ENCODE results near the gene PMS2.
"Not testable (repeated sequence)": the region's sequence is repeated elsewhere in the genome, so short reads cannot be mapped to it uniquely, and the experiment has no call there.

The PMS2 gene

DNA sequence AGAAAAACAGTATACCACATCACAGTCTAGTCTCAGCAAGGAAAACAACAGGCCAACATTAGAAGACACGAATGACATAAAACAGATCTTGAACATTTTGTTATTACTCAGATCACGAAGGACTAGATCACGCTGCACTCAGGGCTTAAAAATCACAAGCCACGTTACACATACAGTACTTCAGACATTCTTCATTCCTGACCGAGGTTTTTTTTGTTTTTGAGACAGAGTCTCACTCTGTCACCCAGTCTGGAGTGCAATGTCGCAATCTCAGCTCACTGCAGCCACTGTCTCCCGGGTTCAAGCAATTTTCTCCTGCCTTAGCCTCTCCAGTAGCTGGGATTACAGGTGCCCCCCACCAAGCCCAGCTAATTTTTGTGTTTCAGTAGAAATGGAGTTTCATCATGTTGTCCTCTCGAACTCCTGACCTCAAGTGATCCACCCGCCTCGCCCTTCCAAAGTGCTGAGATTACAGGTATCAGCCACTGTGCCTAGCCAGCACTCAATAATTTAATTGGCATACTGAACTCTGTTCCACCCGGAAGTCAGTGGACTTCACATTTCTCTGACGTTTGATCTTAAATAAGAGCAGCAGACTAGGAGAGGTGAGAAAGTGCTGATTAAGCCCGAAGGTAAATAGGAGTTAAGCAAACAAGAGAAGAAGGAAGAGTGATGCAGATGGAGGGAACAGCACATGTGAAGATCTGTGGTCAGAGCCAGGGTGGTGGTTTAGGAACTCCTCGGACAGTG lies 3.7 kb upstream of the PMS2 start:
- Histone ChIP-seq H3K4me3 (ENCODE audit: low read length) (no peak overlapping the region), H3K9me3 (ENCODE audit: control insufficient read depth, insufficient read depth, low read length) (no peaks in the 10 kb centered on the region), H3K4me1 (ENCODE audit: control insufficient read depth, insufficient read depth, low read length) (no peaks in the 10 kb centered on the region), H3K27ac (ENCODE audit: low read length) (no peak overlapping the region), H3K36me3 (ENCODE audit: control insufficient read depth, insufficient read depth, low read length) (peaks cover 21% of the 10 kb centered on the region), H3K27me3 (ENCODE audit: control insufficient read depth, insufficient read depth, low read length) (no peaks in the 10 kb centered on the region)
- no peak for DNase-seq (ENCODE audit: low read depth, low spot score)
- no CpG with 5 or more reads among the region's 14 CpGs for WGBS (ENCODE audit: insufficient coverage, insufficient read length)

- peaks cover 15% of the 10 kb centered on the region; the same call in 1 of the 2 replicates for H3K36me3 ChIP-seq (ENCODE audit: control insufficient read depth, insufficient read depth, low read length)
- no peaks in the 10 kb centered on the region for H3K9me3 ChIP-seq (ENCODE audit: control insufficient read depth, insufficient read depth, low read length)
- DNase-seq (ENCODE audit: low read depth, low spot score) = no peak
- WGBS (ENCODE audit: insufficient coverage, insufficient read length) = no CpG with 5 or more reads among the region's 2 CpGs
- H3K4me1 ChIP-seq (ENCODE audit: control insufficient read depth, insufficient read depth, low read length) = no peaks in the 10 kb centered on the region
- no peak overlapping the region for H3K27ac ChIP-seq (ENCODE audit: low read length)
- no peaks in the 10 kb centered on the region for H3K27me3 ChIP-seq (ENCODE audit: control insufficient read depth, insufficient read depth, low read length)
- no peak overlapping the region for H3K4me3 ChIP-seq (ENCODE audit: low read length)
These were observed 2.7 kb upstream of the PMS2 start for GRCh38 chr7:6011541-6011940.

DNA sequence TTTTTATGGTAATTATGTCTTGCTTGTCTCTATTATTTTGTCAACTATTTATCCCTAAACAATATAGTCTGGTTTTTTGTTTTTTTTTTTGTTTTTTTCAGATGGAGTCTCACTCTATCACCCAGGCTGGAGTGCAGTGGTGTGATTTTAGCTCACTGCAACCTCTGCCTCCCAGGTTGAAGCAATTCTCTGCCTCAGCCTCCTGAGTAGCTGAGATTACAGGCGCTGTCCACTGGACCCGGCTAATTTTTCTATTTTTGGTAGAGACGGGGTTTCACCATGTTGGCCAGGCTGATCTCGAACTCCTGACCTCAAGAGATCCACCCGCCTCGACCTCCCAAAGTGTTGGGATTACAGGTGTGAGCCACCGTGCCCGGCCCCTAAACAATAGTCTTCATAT lies 1.5 kb upstream of the PMS2 start:
- H3K4me1 ChIP-seq (ENCODE audit: control insufficient read depth, insufficient read depth, low read length); DNase-seq (ENCODE audit: low read depth, low spot score); H3K9me3 ChIP-seq (ENCODE audit: control insufficient read depth, insufficient read depth, low read length); H3K4me3 ChIP-seq (ENCODE audit: low read length); H3K27ac ChIP-seq (ENCODE audit: low read length); H3K27me3 ChIP-seq (ENCODE audit: control insufficient read depth, insufficient read depth, low read length): not testable (repeated sequence)
- WGBS (ENCODE audit: insufficient coverage, insufficient read length) = no CpG with 5 or more reads among the region's 8 CpGs
- peaks cover 11% of the 10 kb centered on the region; the same call in 1 of the 2 replicates for H3K36me3 ChIP-seq (ENCODE audit: control insufficient read depth, insufficient read depth, low read length)

- WGBS (ENCODE audit: insufficient coverage, insufficient read length) = no CpG with 5 or more reads among the region's 27 CpGs
- H3K27ac ChIP-seq (ENCODE audit: low read length); DNase-seq (ENCODE audit: low read depth, low spot score); H3K4me1 ChIP-seq (ENCODE audit: control insufficient read depth, insufficient read depth, low read length); H3K9me3 ChIP-seq (ENCODE audit: control insufficient read depth, insufficient read depth, low read length); H3K36me3 ChIP-seq (ENCODE audit: control insufficient read depth, insufficient read depth, low read length); H3K27me3 ChIP-seq (ENCODE audit: control insufficient read depth, insufficient read depth, low read length): not testable (repeated sequence)
- H3K4me3 ChIP-seq (ENCODE audit: low read length) = peak overlapping the region; percentile 87; the same call in 1 of the 2 replicates
These were observed 836 bp downstream of the PMS2 start for GRCh38 chr7:6007835-6008590.

GRCh38 chr7:6007386-6007785 lies 1.5 kb downstream of the PMS2 start:
- no peaks in the 10 kb centered on the region for H3K27me3 ChIP-seq (ENCODE audit: control insufficient read depth, insufficient read depth, low read length)
- DNase-seq (ENCODE audit: low read depth, low spot score) = no peak
- no peaks in the 10 kb centered on the region for H3K9me3 ChIP-seq (ENCODE audit: control insufficient read depth, insufficient read depth, low read length)
- no peaks in the 10 kb centered on the region; the same call in 1 of the 2 replicates for H3K36me3 ChIP-seq (ENCODE audit: control insufficient read depth, insufficient read depth, low read length)
- H3K27ac ChIP-seq (ENCODE audit: low read length) = no peak overlapping the region
- H3K4me3 ChIP-seq (ENCODE audit: low read length) = no peak overlapping the region
- WGBS (ENCODE audit: insufficient coverage, insufficient read length) = no CpG with 5 or more reads among the region's 4 CpGs
- H3K4me1 ChIP-seq (ENCODE audit: control insufficient read depth, insufficient read depth, low read length) = no peaks in the 10 kb centered on the region

GRCh38 chr7:5997210-5997808 lies 11.5 kb downstream of the PMS2 start:
- Histone ChIP-seq H3K4me1 (ENCODE audit: control insufficient read depth, insufficient read depth, low read length) (no peaks in the 10 kb centered on the region), H3K27me3 (ENCODE audit: control insufficient read depth, insufficient read depth, low read length) (no peaks in the 10 kb centered on the region), H3K9me3 (ENCODE audit: control insufficient read depth, insufficient read depth, low read length) (no peaks in the 10 kb centered on the region), H3K36me3 (ENCODE audit: control insufficient read depth, insufficient read depth, low read length) (peaks cover 2% of the 10 kb centered on the region; the same call in 1 of the 2 replicates), H3K4me3 (ENCODE audit: low read length) (no peak overlapping the region), H3K27ac (ENCODE audit: low read length) (no peak overlapping the region)
- no CpG with 5 or more reads among the region's 10 CpGs for WGBS (ENCODE audit: insufficient coverage, insufficient read length)
- no peak for DNase-seq (ENCODE audit: low read depth, low spot score)

DNA sequence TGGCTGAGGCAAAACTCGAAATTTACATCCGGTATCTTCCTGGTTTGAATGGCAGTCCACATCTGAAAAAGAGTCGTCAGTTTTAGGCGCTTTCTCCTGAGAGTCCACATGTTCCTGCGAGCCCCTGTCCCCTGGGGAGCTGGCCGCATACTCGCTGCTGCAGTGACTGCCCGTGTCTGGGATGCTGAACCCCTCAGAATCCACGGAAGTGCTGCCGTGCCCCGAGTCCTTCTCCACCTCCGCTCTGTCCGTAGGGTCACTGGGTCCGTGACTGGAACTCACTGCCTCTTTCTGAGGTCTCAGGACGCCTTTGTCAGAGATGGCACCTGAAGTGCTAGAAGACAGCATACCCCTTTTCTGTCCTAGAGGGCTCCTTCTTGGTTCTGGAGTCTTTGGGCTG lies 21.8 kb downstream of the PMS2 start:
- not testable (repeated sequence) for DNase-seq (ENCODE audit: low read depth, low spot score); H3K36me3 ChIP-seq (ENCODE audit: control insufficient read depth, insufficient read depth, low read length); H3K4me3 ChIP-seq (ENCODE audit: low read length); H3K27ac ChIP-seq (ENCODE audit: low read length); H3K27me3 ChIP-seq (ENCODE audit: control insufficient read depth, insufficient read depth, low read length); H3K9me3 ChIP-seq (ENCODE audit: control insufficient read depth, insufficient read depth, low read length); H3K4me1 ChIP-seq (ENCODE audit: control insufficient read depth, insufficient read depth, low read length)
- WGBS (ENCODE audit: insufficient coverage, insufficient read length) = no CpG with 5 or more reads among the region's 15 CpGs

- not testable (repeated sequence) for H3K4me1 ChIP-seq (ENCODE audit: control insufficient read depth, insufficient read depth, low read length); H3K27me3 ChIP-seq (ENCODE audit: control insufficient read depth, insufficient read depth, low read length); DNase-seq (ENCODE audit: low read depth, low spot score); H3K27ac ChIP-seq (ENCODE audit: low read length); H3K4me3 ChIP-seq (ENCODE audit: low read length); H3K9me3 ChIP-seq (ENCODE audit: control insufficient read depth, insufficient read depth, low read length); H3K36me3 ChIP-seq (ENCODE audit: control insufficient read depth, insufficient read depth, low read length)
- WGBS (ENCODE audit: insufficient coverage, insufficient read length) = no CpG with 5 or more reads among the region's 12 CpGs
These were observed 29.1 kb downstream of the PMS2 start for GRCh38 chr7:5979680-5980314.

DNA sequence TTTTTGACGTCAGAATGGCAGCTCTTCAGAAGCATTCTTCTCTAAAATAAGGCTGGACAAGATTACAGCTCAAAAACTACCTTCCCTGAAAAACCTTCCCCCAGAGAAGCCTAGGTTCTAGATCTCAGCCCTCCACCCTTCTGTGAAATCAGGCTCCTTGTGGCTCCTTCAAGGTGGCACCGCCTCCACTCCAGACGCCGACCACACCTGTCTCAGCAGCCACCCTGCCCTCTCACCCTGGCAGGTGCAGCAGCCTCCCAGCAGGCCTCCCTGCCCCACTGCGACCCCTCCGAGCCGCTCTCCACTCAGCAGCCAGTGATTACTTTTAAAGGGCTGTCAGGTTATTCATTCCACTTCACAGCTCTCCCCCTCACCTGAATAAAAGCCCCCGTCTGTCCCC lies 35.3 kb downstream of the PMS2 start:
- H3K27me3 ChIP-seq (ENCODE audit: control insufficient read depth, insufficient read depth, low read length); H3K4me1 ChIP-seq (ENCODE audit: control insufficient read depth, insufficient read depth, low read length); H3K36me3 ChIP-seq (ENCODE audit: control insufficient read depth, insufficient read depth, low read length); DNase-seq (ENCODE audit: low read depth, low spot score); H3K4me3 ChIP-seq (ENCODE audit: low read length); H3K9me3 ChIP-seq (ENCODE audit: control insufficient read depth, insufficient read depth, low read length); H3K27ac ChIP-seq (ENCODE audit: low read length): not testable (repeated sequence)
- WGBS (ENCODE audit: insufficient coverage, insufficient read length) = no CpG with 5 or more reads among the region's 8 CpGs

DNA sequence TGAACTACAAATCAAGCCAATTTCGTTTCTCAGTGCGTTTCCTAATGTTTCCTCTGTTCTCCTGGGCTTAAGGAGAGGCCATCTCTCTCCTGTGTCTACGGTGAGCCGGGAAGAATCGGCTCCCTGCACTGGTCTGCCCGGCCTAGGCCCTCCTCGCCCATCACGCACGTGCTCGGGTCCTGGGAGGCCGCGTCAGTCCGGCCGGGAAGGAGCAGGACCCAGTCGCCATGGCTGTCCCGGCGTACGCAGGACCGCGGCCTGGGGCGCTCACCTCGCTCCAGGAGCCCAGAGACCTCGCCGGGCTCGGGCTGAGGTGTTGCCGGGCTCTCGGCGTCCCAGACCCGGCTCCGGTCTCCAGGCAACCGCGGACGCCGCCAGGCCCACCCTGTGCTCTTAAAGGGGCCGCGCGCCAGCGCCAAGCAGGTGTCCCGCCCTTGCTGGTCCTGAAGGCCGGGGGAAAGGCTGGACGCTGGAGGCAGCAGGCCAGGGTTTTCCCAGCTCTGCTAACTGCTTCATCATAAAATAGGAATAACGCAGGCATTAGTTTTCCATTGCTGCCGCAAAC lies 38.4 kb downstream of the PMS2 start, which contains the start of gene RSPH10B:
RSPH10B (minus strand) TSS at position 343 of the 565 bp plus-strand sequence. CDS start 3,573 bp downstream, outside the sequence.
- WGBS (ENCODE audit: insufficient coverage, insufficient read length) = no CpG with 5 or more reads among the region's 43 CpGs
- H3K4me3 ChIP-seq (ENCODE audit: low read length) = peak within 1 kb of the TSS; percentile 18; the same call in 1 of the 2 replicates
- not testable (repeated sequence) for H3K27me3 ChIP-seq (ENCODE audit: control insufficient read depth, insufficient read depth, low read length); H3K9me3 ChIP-seq (ENCODE audit: control insufficient read depth, insufficient read depth, low read length); H3K27ac ChIP-seq (ENCODE audit: low read length); H3K36me3 ChIP-seq (ENCODE audit: control insufficient read depth, insufficient read depth, low read length); H3K4me1 ChIP-seq (ENCODE audit: control insufficient read depth, insufficient read depth, low read length)
- DNase-seq (ENCODE audit: low read depth, low spot score) = peak; percentile 1
